HepG2 (cell line): ENCODE measurements around the gene RASAL3. TPM values are rescaled to one million over a fixed set of nuclear protein-coding genes. Genes with fewer than 3 reads are reported as not detected.

Experiments
- CBFB ChIP-seq: sonication (generic); formaldehyde crosslinking; IDR thresholded peaks from 2 replicates; pipeline ENCODE4 v1.4.0; 2020; ENCODE audit warnings: missing genetic modification reagents
- KDM4B ChIP-seq: sonication (generic); formaldehyde crosslinking; IDR thresholded peaks from 2 replicates; pipeline ENCODE4 v1.4.0; 2020; ENCODE audit warnings: missing genetic modification reagents
- KLF12 ChIP-seq: sonication (generic); formaldehyde crosslinking; IDR thresholded peaks from 2 replicates; pipeline ENCODE4 v1.4.0; 2020; ENCODE audit warnings: missing genetic modification reagents, borderline replicate concordance
- MZF1 ChIP-seq: sonication (generic); formaldehyde crosslinking; IDR thresholded peaks from 2 replicates; pipeline ENCODE4 v1.8.1; 2023; ENCODE audit warnings: mild to moderate bottlenecking, missing genetic modification reagents, borderline replicate concordance
- NONO ChIP-seq, 2 experiments: fragments of 450-650 bp in 1 of 2; sonication (generic) in 1 of 2; formaldehyde crosslinking in 1 of 2; IDR thresholded peaks in 1 of 2; conservative IDR thresholded peaks in 1 of 2; 2 replicates each; pipeline versions ENCODE4 v1.6.1 to v1.8.0; 2017 to 2022; ENCODE audit warnings: mild to moderate bottlenecking in 1 of 2, missing genetic modification reagents in 1 of 2, moderate library complexity in 1 of 2
- PHF21A ChIP-seq: sonication (generic); formaldehyde crosslinking; IDR thresholded peaks from 2 replicates; pipeline ENCODE4 v1.5.0; 2020; ENCODE audit warnings: mild to moderate bottlenecking, missing genetic modification reagents
- THRA ChIP-seq: sonication (generic); formaldehyde crosslinking; IDR thresholded peaks from 2 replicates; pipeline ENCODE4 v1.4.0; 2020; ENCODE audit warnings: missing genetic modification reagents, borderline replicate concordance
- YEATS4 ChIP-seq: sonication (generic); formaldehyde crosslinking; IDR thresholded peaks from 2 replicates; pipeline ENCODE4 v1.4.0; 2020; ENCODE audit warnings: missing genetic modification reagents, borderline replicate concordance
- ZBTB39 ChIP-seq: sonication (generic); formaldehyde crosslinking; IDR thresholded peaks from 2 replicates; pipeline ENCODE4 v1.5.0; 2020; ENCODE audit warnings: missing genetic modification reagents
- ZMAT5 ChIP-seq: sonication (generic); formaldehyde crosslinking; IDR thresholded peaks from 2 replicates; pipeline ENCODE4 v1.5.0; 2020; ENCODE audit warnings: mild to moderate bottlenecking, low read depth, missing genetic modification reagents, borderline replicate concordance
- ZNF232 ChIP-seq: sonication (generic); formaldehyde crosslinking; IDR thresholded peaks from 2 replicates; pipeline ENCODE4 v1.4.0; 2020; ENCODE audit warnings: missing genetic modification reagents, borderline replicate concordance
- ZNF333 ChIP-seq: sonication (generic); formaldehyde crosslinking; IDR thresholded peaks from 2 replicates; pipeline ENCODE4 v1.4.0; 2020; ENCODE audit warnings: mild to moderate bottlenecking, missing genetic modification reagents, borderline replicate concordance
- ZNF407 ChIP-seq: sonication (generic); formaldehyde crosslinking; IDR thresholded peaks from one replicate; pipeline ENCODE4 v1.5.1; 2020; ENCODE audit warnings: mild to moderate bottlenecking, missing genetic modification reagents; ENCODE audit errors: not compliant biosample characterization
- polyA plus RNA-seq, 8 experiments: library from polyadenylated mRNA; depleted of rRNA in 3 of 8; stranded (reverse) in 7 of 8; unstranded in 1 of 8; fragments of >200 nt; fragmentation: Illumina TruSeq in 4 of 8; extraction: Trizol in 4 of 8; gene quantifications; 2 replicates each; pipeline versions ENCODE4 v1.2.1 to v1.2.3, GENCODE V29; 2011 to 2016; ENCODE audit warnings: low read depth in 4 of 8, missing spikeins in 1 of 8, mixed read lengths in 1 of 8; ENCODE audit not compliant: insufficient read depth in 1 of 8
- total RNA-seq, 5 experiments: library from RNA; depleted of rRNA; stranded (reverse); fragments of >200 nt; fragmentation: Illumina TruSeq; extraction: Trizol; gene quantifications; 2 replicates each; pipeline ENCODE4 v1.2.3, GENCODE V29; 2016; ENCODE audit warnings: low read depth in 1 of 5

The RASAL3 gene
- total and polyA plus RNA-seq, 2 of the 13 experiments (the other 11 are each of a cell fraction or from before 2014, with no cell fraction given): not detected

GRCh38 chr19:15432629-15433518, 31.5 kb downstream of the RASAL3 start (continued):
- TF ChIP-seq ZNF232 (CRISPR knock-in tag) (peak; percentile 58; the same call in 1 of the 2 replicates), ZNF407 (CRISPR knock-in tag) (no peak), NONO (IDR thresholded peaks at IDR 0.05) (no peak), NONO (CRISPR knock-in tag; conservative IDR thresholded peaks at IDR 0.05) (no peak), THRA (CRISPR knock-in tag) (0 out of 2 replicates have a peak, but pooled peaks have one; percentile 28), KDM4B (CRISPR knock-in tag) (peak; percentile 35; the same call in 1 of the 2 replicates), YEATS4 (CRISPR knock-in tag) (peak; percentile 87), CBFB (peak; percentile 33; the same call in 1 of the 2 replicates), ZNF333 (CRISPR knock-in tag) (peak; percentile 39; the same call in 1 of the 2 replicates), PHF21A (CRISPR knock-in tag) (0 out of 2 replicates have a peak, but pooled peaks have one; percentile 23), KLF12 (peak; percentile 93; the same call in 1 of the 2 replicates), MZF1 (CRISPR knock-in tag) (no peak), ZMAT5 (CRISPR knock-in tag) (no peak), ZBTB39 (no peak)
